T-helper 2 cell treated with Interferon-gamma antibody and Interleukin-4, amounts not matched to agents 5 μg/mL and 100 μg/mL, for 36 hours (primary cell): ENCODE results near the gene TSBP1.
A peak's percentile ranks its signal among the peaks of the same experiment; 100 is the strongest.
"Not testable (repeated sequence)": the region's sequence is repeated elsewhere in the genome, so short reads cannot be mapped to it uniquely, and the experiment has no call there.

ENCODE experiments used
- DNase-seq: peaks from one replicate; pipeline ENCODE4 v3.0.0; 2021; ENCODE audit warnings: low spot score
- H3K27ac Mint-ChIP-seq: one replicate; pipeline ENCODE4 v1.8.0; 2021; ENCODE audit warnings: mild to moderate bottlenecking, mixed read lengths
- H3K27me3 Mint-ChIP-seq: one replicate; pipeline ENCODE4 v1.8.0; 2021; ENCODE audit warnings: low read depth, mixed read lengths
- H3K36me3 Mint-ChIP-seq: one replicate; pipeline ENCODE4 v1.8.0; 2021; ENCODE audit warnings: low read depth, mixed read lengths
- H3K4me1 Mint-ChIP-seq: one replicate; pipeline ENCODE4 v1.8.0; 2021; ENCODE audit warnings: low read depth, mixed read lengths
- H3K4me3 Mint-ChIP-seq: one replicate; pipeline ENCODE4 v1.8.0; 2022; ENCODE audit warnings: mild to moderate bottlenecking, moderate library complexity, mixed read lengths
- H3K9me3 Mint-ChIP-seq: one replicate; pipeline ENCODE4 v1.8.0; 2021; ENCODE audit warnings: mixed read lengths

The TSBP1 gene

DNA sequence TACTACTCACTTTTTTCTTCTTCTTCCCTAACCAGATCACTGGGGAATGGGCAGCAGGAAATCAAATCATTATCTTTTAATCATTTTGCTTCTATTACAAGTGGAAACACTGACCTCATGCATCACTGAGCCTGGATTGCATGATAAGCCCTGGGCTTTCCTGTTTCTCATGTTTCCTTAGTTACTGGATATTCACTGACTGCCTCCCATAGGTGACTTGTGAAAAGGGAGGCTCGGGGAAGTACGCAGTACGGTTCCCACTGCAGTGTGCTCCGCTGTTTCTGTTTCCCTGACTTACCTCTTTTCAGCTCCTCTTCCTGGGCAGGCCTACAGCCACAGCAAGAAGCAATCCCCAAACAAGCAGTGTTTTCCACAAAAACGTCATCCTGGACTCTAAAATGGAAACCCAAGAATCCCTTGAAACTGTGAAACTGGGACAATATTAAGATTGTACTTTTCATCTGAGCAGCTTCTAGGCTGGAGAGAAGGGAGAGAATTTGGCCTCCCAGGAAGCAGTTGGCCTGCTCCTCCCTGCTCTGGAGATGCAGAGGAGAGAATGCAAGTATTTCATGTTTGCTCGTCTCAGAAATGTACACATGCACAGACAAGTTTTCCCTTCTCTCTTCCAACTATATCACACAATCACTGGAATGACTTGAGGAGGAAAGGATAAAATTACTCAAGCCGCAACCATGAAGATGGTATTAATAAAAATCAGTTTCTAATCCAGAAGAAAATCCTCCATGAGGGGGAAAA lies 22.1 kb upstream of the TSBP1 start:
- no peak for DNase-seq
- Mint-ChIP-seq H3K27ac (no peak overlapping the region), H3K4me1 (peaks cover 4% of the 10 kb centered on the region), H3K9me3 (no peaks in the 10 kb centered on the region), H3K4me3 (no peak overlapping the region), H3K27me3 (peaks cover 27% of the 10 kb centered on the region), H3K36me3 (no peaks in the 10 kb centered on the region)

DNA sequence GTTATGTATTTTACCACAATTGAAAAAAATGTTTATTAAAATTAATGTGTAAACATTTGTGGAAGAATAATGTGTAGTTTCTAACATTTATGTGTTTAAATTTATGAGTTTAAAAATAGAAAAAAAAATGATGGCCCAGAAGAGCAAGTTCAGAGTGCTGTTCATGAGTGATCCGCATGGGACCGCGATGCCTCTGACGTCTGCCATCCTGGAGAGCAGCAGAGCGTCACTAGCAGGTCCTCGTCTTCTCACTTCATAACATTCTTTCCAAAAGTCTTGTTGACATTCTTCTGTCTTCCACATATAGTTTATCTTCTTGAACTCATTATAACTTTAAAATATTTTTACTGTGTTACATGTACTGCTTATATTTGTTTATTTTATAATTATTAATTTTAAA lies 19.8 kb upstream of the TSBP1 start:
- Mint-ChIP-seq H3K4me3 (no peak overlapping the region), H3K4me1 (no peaks in the 10 kb centered on the region), H3K9me3 (no peaks in the 10 kb centered on the region), H3K27ac (no peak overlapping the region), H3K27me3 (peaks cover 33% of the 10 kb centered on the region), H3K36me3 (no peaks in the 10 kb centered on the region)
- DNase-seq: no peak

DNA sequence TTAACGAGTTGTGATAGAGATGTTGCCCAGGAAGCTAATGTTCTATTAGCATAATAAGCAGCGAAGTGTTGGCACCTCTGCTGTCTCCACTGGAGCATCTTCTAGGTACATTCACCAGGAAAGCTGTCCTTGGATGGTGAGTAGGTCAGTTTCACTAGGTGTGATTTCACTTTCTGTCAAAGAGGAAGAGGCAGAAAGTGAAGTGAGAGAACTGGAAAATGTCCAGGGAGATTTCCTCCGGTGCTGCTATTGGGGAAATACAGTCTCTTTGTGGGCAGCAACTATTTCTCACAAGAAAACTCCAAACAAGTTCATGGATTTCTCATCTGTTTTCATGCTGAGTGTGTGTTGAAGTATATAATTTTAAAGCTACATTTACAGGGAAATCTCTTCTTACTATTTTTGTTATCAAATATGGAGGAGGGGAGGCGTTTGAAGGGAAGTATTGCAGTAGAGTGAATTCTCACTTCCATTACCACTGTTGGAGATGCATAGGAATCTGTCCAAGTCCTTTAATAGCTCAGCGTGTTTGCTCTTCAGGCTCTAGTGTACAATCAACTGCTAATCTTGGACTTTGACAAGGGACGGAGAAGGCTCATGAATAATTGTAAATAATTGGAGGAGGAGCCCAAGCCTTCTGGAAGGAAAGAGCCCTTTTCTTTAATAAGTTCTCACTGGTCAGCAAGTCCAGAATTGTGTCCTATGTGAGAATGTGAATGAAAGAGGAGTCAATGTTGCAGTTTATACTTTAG lies 16.1 kb upstream of the TSBP1 start:
- Mint-ChIP-seq H3K4me1 (no peaks in the 10 kb centered on the region), H3K27me3 (peaks cover 33% of the 10 kb centered on the region), H3K27ac (no peak overlapping the region), H3K36me3 (no peaks in the 10 kb centered on the region), H3K9me3 (no peaks in the 10 kb centered on the region), H3K4me3 (no peak overlapping the region)
- no peak for DNase-seq

DNA sequence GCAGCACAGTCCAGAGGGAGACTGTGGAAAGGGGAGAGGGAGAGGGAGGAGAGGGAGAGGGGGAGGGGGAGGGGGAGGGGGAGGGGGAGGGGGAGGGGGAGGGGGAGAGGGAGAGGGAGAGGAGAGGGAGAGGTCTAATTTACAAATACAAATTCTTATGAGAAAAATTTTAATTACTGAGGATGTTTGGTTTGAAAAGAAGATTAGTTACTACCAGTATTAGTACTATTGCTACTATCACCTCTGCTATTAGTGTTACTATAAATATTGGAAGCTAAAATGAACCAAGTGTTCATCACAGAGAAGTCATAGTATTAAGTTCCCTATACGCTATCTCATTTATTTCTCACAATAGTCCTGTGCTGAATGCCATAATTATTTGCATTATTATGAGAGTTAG lies 14.3 kb upstream of the TSBP1 start:
- H3K9me3 Mint-ChIP-seq: no peaks in the 10 kb centered on the region
- H3K4me3 Mint-ChIP-seq: no peak overlapping the region
- H3K27me3 Mint-ChIP-seq: peaks cover 30% of the 10 kb centered on the region
- H3K27ac Mint-ChIP-seq: no peak overlapping the region
- H3K36me3 Mint-ChIP-seq: no peaks in the 10 kb centered on the region
- no peak for DNase-seq
- H3K4me1 Mint-ChIP-seq: no peaks in the 10 kb centered on the region

- Mint-ChIP-seq H3K4me1 (no peaks in the 10 kb centered on the region), H3K27ac (no peak overlapping the region), H3K27me3 (peaks cover 24% of the 10 kb centered on the region), H3K9me3 (no peaks in the 10 kb centered on the region), H3K4me3 (no peak overlapping the region), H3K36me3 (no peaks in the 10 kb centered on the region)
- no peak for DNase-seq
These were observed 11.2 kb upstream of the TSBP1 start for GRCh38 chr6:32382757-32383420.

GRCh38 chr6:32379545-32379944 lies 7.8 kb upstream of the TSBP1 start:
- no peaks in the 10 kb centered on the region for H3K9me3 Mint-ChIP-seq
- H3K4me3 Mint-ChIP-seq: no peak overlapping the region
- H3K27me3 Mint-ChIP-seq: peaks cover 34% of the 10 kb centered on the region
- no peak overlapping the region for H3K27ac Mint-ChIP-seq
- no peaks in the 10 kb centered on the region for H3K4me1 Mint-ChIP-seq
- DNase-seq: no peak
- no peaks in the 10 kb centered on the region for H3K36me3 Mint-ChIP-seq

- DNase-seq: no peak
These were observed 4.2 kb upstream of the TSBP1 start for GRCh38 chr6:32375739-32376529.

DNA sequence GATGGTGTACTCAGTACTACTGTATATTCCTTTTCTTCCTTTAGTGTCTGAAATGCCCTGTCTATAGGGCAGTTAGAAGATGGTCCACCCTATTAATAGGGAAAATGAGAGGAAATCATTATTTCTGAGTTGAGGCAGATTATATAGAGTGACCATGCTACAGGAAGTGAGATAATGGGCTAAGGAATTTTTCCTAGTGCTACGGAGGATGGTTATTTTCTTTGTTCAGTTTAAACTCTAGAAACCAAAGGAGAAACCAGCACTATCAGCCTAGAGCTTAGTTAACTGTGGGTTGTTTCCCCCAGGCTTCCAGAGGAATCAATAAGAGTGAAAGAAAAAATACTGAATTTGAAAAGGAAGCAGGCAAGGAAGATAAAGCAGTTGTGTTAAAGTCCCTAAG lies 474 bp downstream of the TSBP1 start:
- Mint-ChIP-seq H3K4me3 (no peak overlapping the region), H3K27ac (no peak overlapping the region), H3K27me3 (peaks cover 4% of the 10 kb centered on the region), H3K36me3 (no peaks in the 10 kb centered on the region), H3K4me1 (peaks cover 9% of the 10 kb centered on the region), H3K9me3 (no peaks in the 10 kb centered on the region)
- DNase-seq: no peak

More at GRCh38 chr6:32375739-32376529, 4.2 kb upstream of the TSBP1 start:
- Mint-ChIP-seq H3K4me3 (no peak overlapping the region), H3K27ac (no peak overlapping the region), H3K4me1 (peaks cover 2% of the 10 kb centered on the region), H3K36me3 (no peaks in the 10 kb centered on the region), H3K9me3 (no peaks in the 10 kb centered on the region), H3K27me3 (peaks cover 28% of the 10 kb centered on the region)

GRCh38 chr6:32370505-32370904 lies 1.2 kb downstream of the TSBP1 start:
- Mint-ChIP-seq H3K4me3 (no peak overlapping the region), H3K27me3 (peaks cover 7% of the 10 kb centered on the region), H3K9me3 (no peaks in the 10 kb centered on the region), H3K27ac (no peak overlapping the region), H3K36me3 (no peaks in the 10 kb centered on the region), H3K4me1 (peaks cover 9% of the 10 kb centered on the region)
- no peak for DNase-seq

DNA sequence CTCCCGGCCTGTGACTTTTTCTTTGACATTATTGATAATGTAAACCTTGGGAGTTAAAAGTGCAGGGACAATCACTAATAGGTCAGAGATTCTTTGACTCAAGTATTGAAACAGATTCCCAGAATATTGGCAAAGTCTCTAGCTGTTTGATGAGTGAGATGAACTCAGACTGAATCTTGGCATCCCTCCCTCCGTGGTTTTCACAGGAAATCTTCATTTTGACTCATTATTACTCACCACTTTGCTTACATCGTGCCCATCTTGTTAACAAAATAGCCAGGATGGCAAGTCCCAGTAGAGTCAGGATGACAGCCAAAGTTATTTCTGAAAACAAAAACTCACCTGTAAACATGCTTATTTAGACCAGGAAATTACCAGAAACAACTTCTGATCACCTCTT lies 2.0 kb downstream of the TSBP1 start:
- Mint-ChIP-seq H3K4me3 (no peak overlapping the region), H3K9me3 (no peaks in the 10 kb centered on the region), H3K27me3 (peaks cover 9% of the 10 kb centered on the region), H3K4me1 (peaks cover 9% of the 10 kb centered on the region), H3K36me3 (no peaks in the 10 kb centered on the region), H3K27ac (no peak overlapping the region)
- DNase-seq: peak; percentile 44

- no peak for DNase-seq
- Mint-ChIP-seq H3K27me3 (peaks cover 16% of the 10 kb centered on the region), H3K36me3 (no peaks in the 10 kb centered on the region), H3K4me1 (peaks cover 18% of the 10 kb centered on the region), H3K4me3 (no peak overlapping the region), H3K9me3 (no peaks in the 10 kb centered on the region), H3K27ac (no peak overlapping the region)
These were observed 4.1 kb downstream of the TSBP1 start for GRCh38 chr6:32367644-32368043.

DNA sequence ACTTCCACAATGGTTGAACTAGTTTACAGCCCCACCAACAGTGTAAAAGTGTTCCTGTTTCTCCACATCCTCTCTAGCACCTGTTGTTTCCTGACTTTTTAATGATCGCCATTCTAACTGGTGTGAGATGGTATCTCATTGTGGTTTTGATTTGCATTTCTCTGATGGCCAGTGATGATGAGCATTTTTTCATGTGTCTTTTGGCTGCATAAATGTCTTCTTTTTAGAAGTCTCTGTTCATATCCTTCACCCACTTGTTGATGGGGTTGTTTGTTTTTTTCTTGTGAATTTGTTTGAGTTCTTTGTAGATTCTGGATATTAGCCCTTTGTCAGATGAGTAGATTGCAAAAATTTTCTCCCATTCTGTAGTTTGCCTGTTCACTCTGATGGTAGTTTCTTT lies 12.5 kb downstream of the TSBP1 start:
- not testable (repeated sequence) for H3K36me3 Mint-ChIP-seq, DNase-seq, H3K27ac Mint-ChIP-seq, H3K4me1 Mint-ChIP-seq, H3K4me3 Mint-ChIP-seq, H3K9me3 Mint-ChIP-seq
- peaks cover 15% of the 10 kb centered on the region for H3K27me3 Mint-ChIP-seq

- H3K4me1 Mint-ChIP-seq, H3K27ac Mint-ChIP-seq, H3K36me3 Mint-ChIP-seq, DNase-seq, H3K4me3 Mint-ChIP-seq, H3K9me3 Mint-ChIP-seq: not testable (repeated sequence)
- peaks cover 17% of the 10 kb centered on the region for H3K27me3 Mint-ChIP-seq
These were observed 13.2 kb downstream of the TSBP1 start for GRCh38 chr6:32358548-32358947.

- no peak overlapping the region for H3K27ac Mint-ChIP-seq
- peaks cover 8% of the 10 kb centered on the region for H3K4me1 Mint-ChIP-seq
- no peak overlapping the region for H3K4me3 Mint-ChIP-seq
- H3K36me3 Mint-ChIP-seq: no peaks in the 10 kb centered on the region
- no peaks in the 10 kb centered on the region for H3K9me3 Mint-ChIP-seq
- peaks cover 21% of the 10 kb centered on the region for H3K27me3 Mint-ChIP-seq
- DNase-seq: peak; percentile 32
These were observed 16.7 kb downstream of the TSBP1 start for GRCh38 chr6:32355018-32355417.
